Muscle layer of duodenum (tissue), 2 donors: ENCODE measurements around the gene THBS3.
A peak's percentile ranks its signal among the peaks of the same experiment; 100 is the strongest.
"Not testable (repeated sequence)": the region's sequence is repeated elsewhere in the genome, so short reads cannot be mapped to it uniquely, and the experiment has no call there.

Source experiments
- H3K27ac ChIP-seq: one replicate; pipeline ENCODE4 v1.7.0; 2013; ENCODE audit warnings: mild to moderate bottlenecking, low read length
- H3K27me3 ChIP-seq: one replicate; pipeline ENCODE4 v1.7.0; 2013; ENCODE audit warnings: low read depth, mild to moderate bottlenecking, control low read depth, low read length
- H3K36me3 ChIP-seq, 2 donors: one replicate each; pipeline ENCODE4 v1.7.0; 2013; ENCODE audit warnings: low read length in 2 of 2, control low read depth in 1 of 2, mild to moderate bottlenecking in 1 of 2; ENCODE audit not compliant: insufficient read depth in 2 of 2, control insufficient read depth in 1 of 2
- H3K4me1 ChIP-seq, 2 donors: one replicate each; pipeline ENCODE4 v1.7.0; 2013; ENCODE audit warnings: low read length in 2 of 2, mild to moderate bottlenecking in 2 of 2, control low read depth in 1 of 2, moderate library complexity in 1 of 2; ENCODE audit not compliant: insufficient read depth in 2 of 2, control insufficient read depth in 1 of 2
- H3K4me3 ChIP-seq, 2 donors: one replicate each; pipeline ENCODE4 v1.7.0; 2013; ENCODE audit warnings: low read length in 2 of 2, low read depth in 1 of 2, mild to moderate bottlenecking in 1 of 2
- H3K9me3 ChIP-seq, 2 donors: one replicate each; pipeline ENCODE4 v1.7.0; 2013; ENCODE audit warnings: low read length in 2 of 2, control low read depth in 1 of 2, mild to moderate bottlenecking in 1 of 2; ENCODE audit not compliant: control insufficient read depth in 1 of 2
- donor health status: healthy.

THBS3 gene

DNA sequence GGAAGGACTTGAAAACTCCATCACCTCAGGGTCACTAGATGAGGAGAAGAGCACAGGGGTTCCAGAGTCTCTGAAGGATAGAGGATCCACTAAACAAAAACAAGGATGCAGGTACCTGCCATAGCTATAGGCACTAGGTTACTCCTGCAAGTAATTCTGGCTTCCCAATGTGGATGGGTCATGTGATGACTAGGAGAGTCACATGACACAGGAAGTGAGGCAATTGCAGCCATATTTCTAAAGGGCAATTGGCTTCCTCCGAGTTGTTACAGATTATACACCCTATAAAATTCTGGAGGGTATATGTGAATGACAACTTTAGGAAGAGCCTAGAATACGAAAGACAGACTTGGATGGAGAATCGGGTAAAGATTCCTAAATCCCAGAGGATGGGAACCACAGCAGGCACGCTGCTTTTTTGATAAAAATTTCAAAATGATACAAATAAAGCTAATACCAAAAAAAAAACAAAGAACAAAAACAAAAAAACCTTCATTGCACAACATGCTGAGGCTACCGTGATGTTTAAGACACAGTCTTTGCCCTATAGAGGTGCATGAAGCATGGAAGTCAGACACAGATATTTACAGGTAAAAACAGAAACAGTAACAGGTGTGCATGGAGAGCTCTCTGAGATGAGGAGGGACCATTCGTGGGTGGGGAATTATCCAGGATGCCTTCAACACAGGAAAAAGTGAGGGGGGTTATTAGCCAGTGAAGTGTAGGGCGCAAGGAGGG lies 11.3 kb upstream of the THBS3 start:
- Histone ChIP-seq H3K36me3 (peaks cover 0 to 6% of the 10 kb centered on the region in 2 donors), H3K4me1 (peaks cover 0 to 4% of the 10 kb centered on the region in 2 donors), H3K27me3 (no peaks in the 10 kb centered on the region), H3K4me3 (peak overlapping the region; percentile 26 to 35), H3K9me3 (no peaks in the 10 kb centered on the region), H3K27ac (no peak overlapping the region)

- peaks cover 0 to 11% of the 10 kb centered on the region in 2 donors for H3K36me3 ChIP-seq
- H3K4me1 ChIP-seq, H3K27ac ChIP-seq, H3K9me3 ChIP-seq, H3K4me3 ChIP-seq, H3K27me3 ChIP-seq: not testable (repeated sequence)
Measured at GRCh38 chr1:155214702-155215101, 7.0 kb upstream of the THBS3 start.

- H3K27me3 ChIP-seq, H3K9me3 ChIP-seq, H3K27ac ChIP-seq, H3K4me3 ChIP-seq: not testable (repeated sequence)
- H3K36me3 ChIP-seq = peaks cover 0 to 23% of the 10 kb centered on the region in 2 donors
- peaks cover 8 to 23% of the 10 kb centered on the region in 2 donors for H3K4me1 ChIP-seq
Measured at GRCh38 chr1:155212051-155212440, 4.3 kb upstream of the THBS3 start.

- not testable (repeated sequence) for H3K4me3 ChIP-seq, H3K27ac ChIP-seq, H3K9me3 ChIP-seq, H3K27me3 ChIP-seq
- Histone ChIP-seq H3K4me1 (peaks cover 9 to 29% of the 10 kb centered on the region in 2 donors), H3K36me3 (peaks cover 0 to 23% of the 10 kb centered on the region in 2 donors)
Measured at GRCh38 chr1:155211381-155212050, 3.8 kb upstream of the THBS3 start.

DNA sequence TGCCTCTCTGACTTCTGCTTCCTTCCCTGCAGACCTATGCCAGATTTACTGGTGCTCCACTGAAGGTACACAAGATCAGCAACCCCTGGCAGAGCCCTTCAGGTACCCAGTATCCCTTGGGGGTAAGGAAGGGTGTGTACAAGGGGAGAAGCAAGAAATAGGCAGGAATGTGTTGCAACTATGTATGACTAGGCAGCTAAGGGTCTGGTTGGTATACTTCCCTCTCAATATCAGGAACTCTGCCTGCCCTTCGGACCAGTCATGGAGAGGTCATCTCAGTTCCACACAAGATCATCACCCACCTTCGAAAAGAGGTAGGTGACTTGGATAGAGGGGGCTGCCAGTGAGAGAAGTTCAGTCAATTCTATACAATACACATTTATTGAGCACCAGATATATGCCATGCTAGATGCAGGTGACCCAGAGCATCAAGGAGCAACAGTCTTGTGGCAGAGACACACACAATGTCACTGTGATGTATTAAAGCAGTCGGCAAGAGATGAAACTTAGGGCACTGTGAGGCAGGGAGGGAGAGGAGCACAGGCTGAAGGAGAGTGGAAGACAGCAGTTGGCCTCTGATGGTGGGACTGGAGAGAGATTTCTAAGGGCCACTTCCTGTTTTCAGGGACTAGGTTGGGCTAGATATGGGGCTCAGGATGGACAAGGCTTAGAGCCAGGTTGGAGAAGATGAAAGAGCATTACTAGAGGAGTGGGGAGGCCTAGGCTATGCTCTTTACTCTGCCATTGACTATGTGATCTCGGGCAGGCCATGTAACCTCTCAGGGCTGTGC lies 2.8 kb upstream of the THBS3 start:
- Histone ChIP-seq H3K27ac (peak overlapping the region; percentile 43), H3K4me3 (no peak overlapping the region), H3K9me3 (no peaks in the 10 kb centered on the region), H3K4me1 (peaks cover 14 to 37% of the 10 kb centered on the region in 2 donors), H3K27me3 (no peaks in the 10 kb centered on the region), H3K36me3 (peaks cover 0 to 19% of the 10 kb centered on the region in 2 donors)

GRCh38 chr1:155209312-155209721 lies 1.6 kb upstream of the THBS3 start:
- H3K4me3 ChIP-seq = peak overlapping the region; percentile 92 to 99
- peaks cover 14 to 37% of the 10 kb centered on the region in 2 donors for H3K4me1 ChIP-seq
- H3K36me3 ChIP-seq = peaks cover 0 to 17% of the 10 kb centered on the region in 2 donors
- H3K27ac ChIP-seq = peak overlapping the region; percentile 97
- H3K9me3 ChIP-seq = no peaks in the 10 kb centered on the region
- no peaks in the 10 kb centered on the region for H3K27me3 ChIP-seq

DNA sequence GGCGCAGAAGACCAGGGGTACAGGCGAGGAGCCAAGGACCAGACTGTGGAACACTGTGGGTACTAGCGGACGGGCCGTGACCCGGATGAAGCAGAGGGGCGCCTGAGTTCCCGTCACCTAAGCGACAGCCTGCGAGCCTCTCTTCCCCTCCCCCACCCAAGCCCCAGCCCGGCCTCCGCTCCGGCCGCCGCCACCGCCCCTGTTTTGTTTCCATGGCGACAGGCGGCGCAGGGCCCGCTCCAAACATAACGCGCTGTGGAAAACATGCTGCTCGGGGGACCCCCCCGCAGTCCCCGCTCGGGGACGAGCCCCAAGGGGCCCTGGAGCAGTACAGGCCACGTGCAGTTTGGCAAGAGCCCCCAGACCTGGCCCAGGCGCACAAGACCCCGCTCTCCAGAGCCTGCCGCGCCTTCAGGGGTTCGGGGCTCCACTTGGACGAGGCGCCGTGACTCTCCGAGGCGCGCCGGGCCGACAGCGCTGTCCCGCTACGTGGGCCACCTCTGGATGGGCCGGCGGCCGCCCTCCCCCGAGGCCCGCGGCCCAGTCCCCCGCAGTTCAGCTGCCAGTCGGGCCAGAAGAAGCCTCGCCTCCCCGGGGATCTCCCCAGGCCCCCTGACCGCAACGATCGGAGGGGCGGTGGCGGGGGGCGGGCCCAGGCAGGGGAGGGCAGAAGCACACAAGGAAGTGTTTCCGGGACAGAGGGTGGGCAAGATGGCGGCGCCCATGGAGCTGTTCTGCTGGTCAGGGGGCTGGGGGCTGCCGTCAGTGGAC lies 1.0 kb upstream of the THBS3 start, which contains the start of gene MTX1:
MTX1 (plus strand) TSS at position 155 of the 771 bp plus-strand sequence; CDS start at position 265, 110 bp downstream.
- Histone ChIP-seq H3K27me3 (no peaks in the 10 kb centered on the region), H3K36me3 (peaks cover 0 to 17% of the 10 kb centered on the region in 2 donors), H3K9me3 (no peaks in the 10 kb centered on the region), H3K27ac (peak within 1 kb of the TSS; percentile 97), H3K4me3 (peak within 1 kb of the TSS; percentile 92 to 99), H3K4me1 (peaks cover 14 to 37% of the 10 kb centered on the region in 2 donors)

- H3K4me1 ChIP-seq = peaks cover 14 to 37% of the 10 kb centered on the region in 2 donors
- H3K9me3 ChIP-seq = no peaks in the 10 kb centered on the region
- H3K36me3 ChIP-seq = peaks cover 8 to 24% of the 10 kb centered on the region in 2 donors
- H3K27me3 ChIP-seq = no peaks in the 10 kb centered on the region
- H3K4me3 ChIP-seq = peak overlapping the region; percentile 92 to 99
- H3K27ac ChIP-seq = peak overlapping the region; percentile 97
Measured at GRCh38 chr1:155206891-155207805, 549 bp downstream of the THBS3 start.

- Histone ChIP-seq H3K9me3 (no peaks in the 10 kb centered on the region), H3K36me3 (peaks cover 9 to 34% of the 10 kb centered on the region in 2 donors), H3K27me3 (no peaks in the 10 kb centered on the region), H3K4me3 (no peak overlapping the region), H3K4me1 (peaks cover 14 to 37% of the 10 kb centered on the region in 2 donors), H3K27ac (no peak overlapping the region)
Measured at GRCh38 chr1:155205969-155206593, 1.6 kb downstream of the THBS3 start.
